Adrenal gland (tissue), 5 donors: Measurements from ENCODE around the gene UBQLN4.

Experiments
- CTCF ChIP-seq, 6 experiments: fragments of 450-650 bp in 4 of 6; fragments of 200-600 bp in 2 of 6; sonication (generic) in 1 of 6; IDR thresholded peaks; 1 replicate in 5 of 6; 2 replicates in 1 of 6; pipeline versions ENCODE4 v1.5.1 to v1.8.0; 2016 to 2021; ENCODE audit warnings: antibody characterized with exemption in 6 of 6, mild to moderate bottlenecking in 2 of 6, moderate library complexity in 1 of 6
- POLR2A ChIP-seq, 2 donors: fragments of 450-650 bp; IDR thresholded peaks; one replicate each; pipeline ENCODE4 v1.6.1; 2017; ENCODE audit warnings: antibody characterized with exemption in 2 of 2, mild to moderate bottlenecking in 2 of 2, moderate library complexity in 1 of 2
- donor health status: DM: no; HTN: no; CAD: no.

DNA sequence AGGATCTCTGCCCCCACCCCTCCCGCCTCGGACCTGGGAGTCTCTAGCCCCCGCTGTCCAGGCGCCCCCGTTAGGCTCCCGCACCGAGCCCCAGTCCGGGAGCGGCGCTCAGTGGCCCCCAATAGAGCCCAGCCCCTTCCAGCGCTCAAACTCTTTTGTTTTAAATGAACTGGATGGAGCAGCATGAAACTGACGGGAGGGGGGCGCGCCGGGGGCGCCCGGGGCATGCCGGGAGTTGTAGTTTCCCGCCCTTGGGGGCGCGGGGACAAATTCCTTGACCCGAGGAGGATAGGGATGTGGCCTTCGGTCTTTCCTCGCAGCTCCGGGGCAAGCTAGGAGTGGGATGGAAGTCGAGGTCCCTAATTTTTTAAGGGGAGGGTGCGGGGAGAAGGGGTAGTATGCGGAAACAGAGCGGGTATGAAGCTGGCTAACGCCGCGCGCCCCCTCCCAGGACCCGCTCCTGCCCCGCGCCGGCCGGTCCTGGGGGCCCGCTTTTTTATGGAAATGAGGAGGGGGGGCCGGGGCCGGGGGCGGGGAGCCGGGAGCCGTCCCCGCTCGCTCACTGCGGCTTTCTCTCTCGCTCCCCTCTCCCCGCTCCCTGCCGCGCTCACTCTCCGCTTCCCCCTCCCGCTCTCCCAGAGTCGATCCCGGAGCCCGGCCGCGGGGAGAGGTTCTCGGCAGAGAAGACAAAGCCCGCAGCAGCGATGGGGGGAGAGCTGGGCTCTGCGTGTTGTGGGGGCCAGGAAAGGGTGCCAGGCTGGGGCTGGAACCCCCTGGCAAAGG, 28.9 kb upstream of the UBQLN4 start, which contains the start of gene MEX3A:
- TF ChIP-seq CTCF (IDR thresholded peaks at IDR 0.05): no peak
- no peak for TF ChIP-seq POLR2A (IDR thresholded peaks at IDR 0.05)
